Chondrocyte (in vitro differentiated cells): Measurements from ENCODE around the gene IQCE. TPM values are rescaled to one million over a fixed set of nuclear protein-coding genes. Genes with fewer than 3 reads are reported as not detected.
"Not testable (repeated sequence)": the region's sequence is repeated elsewhere in the genome, so short reads cannot be mapped to it uniquely, and the experiment has no call there.

ENCODE experiments used
- DNase-seq: peaks from one replicate; pipeline ENCODE4 v3.0.0; 2021; ENCODE audit warnings: mixed read lengths, low spot score
- H3K27ac Mint-ChIP-seq: one replicate; pipeline ENCODE4 v1.8.0; 2021; ENCODE audit warnings: mild to moderate bottlenecking, moderate library complexity, mixed read lengths; ENCODE audit not compliant: unreplicated experiment
- H3K27me3 Mint-ChIP-seq: 2 replicates; pipeline ENCODE4 v1.8.0; 2021; ENCODE audit warnings: low read depth, mixed read lengths
- H3K36me3 Mint-ChIP-seq: 2 replicates; pipeline ENCODE4 v1.8.0; 2021; ENCODE audit warnings: low read depth, mixed read lengths
- H3K4me1 Mint-ChIP-seq: 2 replicates; pipeline ENCODE4 v1.8.0; 2021; ENCODE audit warnings: low read depth, mild to moderate bottlenecking, mixed read lengths
- H3K4me3 Mint-ChIP-seq: one replicate; pipeline ENCODE4 v1.8.0; 2021; ENCODE audit warnings: mild to moderate bottlenecking, moderate library complexity, mixed read lengths; ENCODE audit not compliant: unreplicated experiment
- H3K9me3 Mint-ChIP-seq: 2 replicates; pipeline ENCODE4 v1.8.0; 2021; ENCODE audit warnings: low read depth, mixed read lengths
- total RNA-seq: library from RNA; stranded (reverse); gene quantifications from 3 replicates; pipeline ENCODE4 v1.2.1, GENCODE V29; 2021
- TF ChIP-seq, protein P1 (sequence below): fragments of 200-600 bp; sonication (generic); IDR thresholded peaks from 2 replicates; pipeline ENCODE4 v1.5.0; 2021; ENCODE audit warnings: antibody characterized with exemption, mild to moderate bottlenecking, moderate library complexity

The IQCE gene
- total RNA-seq, 1 donor from 2014 or later = 10.0 TPM

DNA sequence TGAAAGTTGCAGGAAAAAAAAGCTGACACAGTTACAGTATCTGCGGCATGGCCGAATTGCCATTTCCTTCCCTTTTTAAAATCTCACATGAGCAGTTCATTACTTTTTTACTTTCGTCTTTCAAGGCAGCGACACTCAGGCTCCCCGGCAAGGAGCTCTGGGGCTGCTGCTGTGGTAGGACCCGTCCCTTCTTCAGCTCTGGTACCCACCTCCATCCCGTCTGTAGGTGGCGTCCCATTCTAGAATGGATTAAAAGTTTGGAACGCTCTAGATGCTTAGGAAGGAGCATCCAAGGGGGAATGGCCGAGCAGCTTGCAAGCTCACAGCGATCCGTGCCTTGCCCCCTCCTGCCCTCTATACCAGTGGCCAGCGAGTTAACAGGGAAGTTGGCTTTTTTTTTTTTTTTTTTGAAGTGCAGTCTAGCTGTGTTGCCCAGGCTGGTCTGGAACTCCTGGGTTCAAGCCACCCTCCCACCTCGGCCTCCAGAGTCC lies 50.2 kb downstream of the IQCE start:
- no peak for DNase-seq
- Mint-ChIP-seq H3K4me1 (peaks cover 17% of the 10 kb centered on the region), H3K36me3 (no peaks in the 10 kb centered on the region), H3K4me3 (no peak overlapping the region), H3K27me3 (no peaks in the 10 kb centered on the region), H3K27ac (no peak overlapping the region), H3K9me3 (no peaks in the 10 kb centered on the region)
- TF ChIP-seq, protein P1, sequence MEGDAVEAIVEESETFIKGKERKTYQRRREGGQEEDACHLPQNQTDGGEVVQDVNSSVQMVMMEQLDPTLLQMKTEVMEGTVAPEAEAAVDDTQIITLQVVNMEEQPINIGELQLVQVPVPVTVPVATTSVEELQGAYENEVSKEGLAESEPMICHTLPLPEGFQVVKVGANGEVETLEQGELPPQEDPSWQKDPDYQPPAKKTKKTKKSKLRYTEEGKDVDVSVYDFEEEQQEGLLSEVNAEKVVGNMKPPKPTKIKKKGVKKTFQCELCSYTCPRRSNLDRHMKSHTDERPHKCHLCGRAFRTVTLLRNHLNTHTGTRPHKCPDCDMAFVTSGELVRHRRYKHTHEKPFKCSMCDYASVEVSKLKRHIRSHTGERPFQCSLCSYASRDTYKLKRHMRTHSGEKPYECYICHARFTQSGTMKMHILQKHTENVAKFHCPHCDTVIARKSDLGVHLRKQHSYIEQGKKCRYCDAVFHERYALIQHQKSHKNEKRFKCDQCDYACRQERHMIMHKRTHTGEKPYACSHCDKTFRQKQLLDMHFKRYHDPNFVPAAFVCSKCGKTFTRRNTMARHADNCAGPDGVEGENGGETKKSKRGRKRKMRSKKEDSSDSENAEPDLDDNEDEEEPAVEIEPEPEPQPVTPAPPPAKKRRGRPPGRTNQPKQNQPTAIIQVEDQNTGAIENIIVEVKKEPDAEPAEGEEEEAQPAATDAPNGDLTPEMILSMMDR = peak; percentile 74

DNA sequence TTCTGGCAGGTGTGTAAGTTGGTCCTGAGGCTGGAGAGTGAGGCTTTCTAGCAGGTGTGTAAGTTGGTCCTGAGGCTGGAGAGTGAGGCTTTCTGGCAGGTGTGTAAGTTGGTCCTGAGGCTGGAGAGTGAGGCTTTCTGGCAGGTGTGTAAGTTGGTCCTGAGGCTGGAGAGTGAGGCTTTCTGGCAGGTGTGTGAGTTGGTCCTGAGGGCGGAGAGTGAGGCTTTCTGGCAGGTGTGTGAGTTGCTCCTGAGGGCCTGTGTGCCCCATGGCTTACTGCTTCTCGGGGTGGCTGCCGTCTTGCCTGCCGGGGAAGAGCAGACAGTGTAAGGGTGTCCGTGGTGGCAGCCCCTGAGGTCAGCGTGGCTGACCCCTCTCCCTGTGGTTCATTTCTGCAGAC lies 50.9 kb downstream of the IQCE start:
- peaks cover 24% of the 10 kb centered on the region for H3K4me1 Mint-ChIP-seq
- not testable (repeated sequence) for H3K36me3 Mint-ChIP-seq, H3K27ac Mint-ChIP-seq, H3K4me3 Mint-ChIP-seq, H3K9me3 Mint-ChIP-seq, H3K27me3 Mint-ChIP-seq, DNase-seq

DNA sequence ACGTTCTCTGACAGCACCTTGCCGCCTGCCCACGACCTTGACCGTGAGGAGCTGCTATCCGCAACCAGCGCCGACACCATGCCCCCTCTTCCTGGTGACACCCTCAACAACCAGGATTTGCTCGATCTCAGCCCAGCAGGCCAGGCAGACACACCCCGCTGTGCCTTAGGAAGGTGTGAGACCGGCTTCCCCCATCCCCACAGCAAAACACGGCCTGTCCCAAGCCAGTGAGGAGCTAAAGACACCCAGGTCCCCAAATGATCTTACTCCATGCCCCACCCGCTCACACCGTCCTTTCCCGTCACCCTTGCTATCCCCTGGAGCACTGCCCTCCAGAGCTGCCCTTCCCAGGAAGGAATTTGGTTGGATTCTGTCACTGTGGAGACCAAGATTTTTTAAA lies 51.7 kb downstream of the IQCE start:
- Mint-ChIP-seq H3K4me3 (no peak overlapping the region), H3K4me1 (peaks cover 29% of the 10 kb centered on the region), H3K36me3 (no peaks in the 10 kb centered on the region), H3K9me3 (no peaks in the 10 kb centered on the region), H3K27me3 (no peaks in the 10 kb centered on the region), H3K27ac (no peak overlapping the region)
- TF ChIP-seq, protein P1 = no peak
- DNase-seq = no peak

DNA sequence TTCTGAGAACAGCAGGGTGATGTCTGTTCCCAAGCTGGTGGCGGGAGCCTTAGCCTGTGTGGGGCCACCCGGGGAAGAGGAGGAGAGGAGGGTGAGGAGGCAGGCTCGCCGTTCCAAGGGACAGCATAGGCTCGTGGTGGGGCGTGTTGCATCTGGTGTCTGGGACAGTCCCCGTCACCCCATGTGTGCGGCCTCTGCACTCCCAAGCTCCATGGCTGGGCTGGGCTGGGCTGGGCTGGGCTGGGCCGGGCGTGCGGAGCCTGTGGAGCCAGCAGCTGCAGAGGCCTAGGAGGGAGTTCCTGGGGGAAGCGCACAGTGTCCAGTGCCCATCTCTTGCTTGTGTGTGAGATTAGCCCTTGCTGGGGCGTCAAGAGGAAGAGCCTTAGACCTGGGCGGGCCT lies 52.1 kb downstream of the IQCE start:
- no peak overlapping the region for H3K27ac Mint-ChIP-seq
- no peak overlapping the region for H3K4me3 Mint-ChIP-seq
- H3K4me1 Mint-ChIP-seq = peaks cover 29% of the 10 kb centered on the region
- H3K36me3 Mint-ChIP-seq = no peaks in the 10 kb centered on the region
- no peaks in the 10 kb centered on the region for H3K9me3 Mint-ChIP-seq
- peak; percentile 86 for DNase-seq
- no peaks in the 10 kb centered on the region for H3K27me3 Mint-ChIP-seq
- TF ChIP-seq, protein P1 = no peak

DNA sequence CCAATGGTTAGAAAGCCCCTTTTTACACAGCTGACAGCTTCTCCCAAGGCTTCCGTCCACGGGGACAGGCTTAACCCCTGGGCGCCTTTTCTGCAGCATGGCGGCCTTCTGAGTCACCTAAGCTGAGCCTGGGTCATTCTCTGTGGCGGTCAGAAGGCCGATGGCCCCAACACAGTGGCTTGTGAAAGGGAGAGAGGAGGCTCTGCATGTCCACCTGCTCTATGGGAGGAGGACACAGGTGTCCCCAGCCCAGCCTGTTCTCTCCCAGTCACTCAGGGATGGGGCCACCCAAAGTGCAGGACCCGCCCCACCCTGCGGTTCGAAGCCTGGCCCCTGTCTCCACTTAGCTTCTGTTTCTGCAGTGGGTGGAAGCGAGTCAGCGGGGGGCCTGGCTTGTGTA lies 52.6 kb downstream of the IQCE start:
- DNase-seq = no peak
- H3K36me3 Mint-ChIP-seq = no peaks in the 10 kb centered on the region
- H3K27me3 Mint-ChIP-seq = no peaks in the 10 kb centered on the region
- TF ChIP-seq, protein P1 = no peak
- H3K4me3 Mint-ChIP-seq = no peak overlapping the region
- no peak overlapping the region for H3K27ac Mint-ChIP-seq
- H3K9me3 Mint-ChIP-seq = no peaks in the 10 kb centered on the region
- peaks cover 29% of the 10 kb centered on the region for H3K4me1 Mint-ChIP-seq

DNA sequence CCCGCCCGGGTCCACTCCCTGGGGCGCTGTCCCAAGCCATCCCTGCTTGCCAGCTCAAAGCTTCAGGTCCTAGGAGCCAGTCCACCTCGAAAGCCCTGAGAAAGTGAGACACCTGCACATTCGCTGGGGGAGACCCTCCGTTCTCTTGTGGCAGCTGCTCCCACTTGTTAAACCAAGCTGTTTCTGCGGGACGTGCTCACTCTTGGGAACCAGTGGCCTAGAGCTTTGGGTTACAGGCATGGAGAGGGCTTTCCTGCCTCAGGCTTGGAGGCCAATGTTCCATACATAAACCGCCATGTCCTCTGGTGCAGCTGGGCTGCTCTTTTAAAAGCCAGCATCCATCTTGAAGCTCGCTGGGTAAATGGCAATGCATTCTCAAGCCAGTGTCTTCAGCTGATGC lies 53.1 kb downstream of the IQCE start:
- no peaks in the 10 kb centered on the region for H3K36me3 Mint-ChIP-seq
- H3K4me3 Mint-ChIP-seq = no peak overlapping the region
- H3K9me3 Mint-ChIP-seq = no peaks in the 10 kb centered on the region
- peaks cover 34% of the 10 kb centered on the region for H3K4me1 Mint-ChIP-seq
- no peaks in the 10 kb centered on the region for H3K27me3 Mint-ChIP-seq
- H3K27ac Mint-ChIP-seq = no peak overlapping the region
- TF ChIP-seq, protein P1 = no peak
- DNase-seq = no peak
